Measurements from ENCODE around the gene GPBP1. TPM values are rescaled to one million over a fixed set of nuclear protein-coding genes. Genes with fewer than 3 reads are reported as not detected.
"Not testable (repeated sequence)": the region's sequence is repeated elsewhere in the genome, so short reads cannot be mapped to it uniquely, and the experiment has no call there.

The GPBP1 gene
- total RNA-seq, 1 donor from 2014 or later, result 68.9 TPM

GRCh38 chr5:57184322-57184721 lies 10.5 kb downstream of the GPBP1 start:
- Mint-ChIP-seq H3K27me3 (ENCODE audit: unreplicated experiment) (no peaks in the 10 kb centered on the region), H3K9me3 (ENCODE audit: unreplicated experiment) (no peaks in the 10 kb centered on the region), H3K27ac (ENCODE audit: unreplicated experiment) (no peak overlapping the region), H3K36me3 (ENCODE audit: low read depth, unreplicated experiment) (peaks cover 11% of the 10 kb centered on the region), H3K4me3 (ENCODE audit: unreplicated experiment) (no peak overlapping the region), H3K4me1 (ENCODE audit: unreplicated experiment) (peaks cover 38% of the 10 kb centered on the region)
- TF ChIP-seq CTCF (IDR thresholded peaks at IDR 0.05; ENCODE audit: unreplicated experiment), result no peak
- DNase-seq (ENCODE audit: low spot score), result no peak

- no peak for DNase-seq (ENCODE audit: low spot score)
- no peaks in the 10 kb centered on the region for H3K27me3 Mint-ChIP-seq (ENCODE audit: unreplicated experiment)
- no peak for TF ChIP-seq CTCF (IDR thresholded peaks at IDR 0.05; ENCODE audit: unreplicated experiment)
- no peak overlapping the region for H3K4me3 Mint-ChIP-seq (ENCODE audit: unreplicated experiment)
- H3K9me3 Mint-ChIP-seq (ENCODE audit: unreplicated experiment), result no peaks in the 10 kb centered on the region
- H3K27ac Mint-ChIP-seq (ENCODE audit: unreplicated experiment), result no peak overlapping the region
- peaks cover 15% of the 10 kb centered on the region for H3K36me3 Mint-ChIP-seq (ENCODE audit: low read depth, unreplicated experiment)
- H3K4me1 Mint-ChIP-seq (ENCODE audit: unreplicated experiment), result peaks cover 41% of the 10 kb centered on the region
These were observed 11.5 kb downstream of the GPBP1 start for GRCh38 chr5:57185313-57185712.

- Mint-ChIP-seq H3K27me3 (ENCODE audit: unreplicated experiment) (no peaks in the 10 kb centered on the region), H3K36me3 (ENCODE audit: low read depth, unreplicated experiment) (peaks cover 15% of the 10 kb centered on the region), H3K27ac (ENCODE audit: unreplicated experiment) (peak overlapping the region; percentile 42), H3K4me1 (ENCODE audit: unreplicated experiment) (peaks cover 38% of the 10 kb centered on the region), H3K4me3 (ENCODE audit: unreplicated experiment) (no peak overlapping the region), H3K9me3 (ENCODE audit: unreplicated experiment) (no peaks in the 10 kb centered on the region)
- no peak for DNase-seq (ENCODE audit: low spot score)
- TF ChIP-seq CTCF (IDR thresholded peaks at IDR 0.05; ENCODE audit: unreplicated experiment), result no peak
These were observed 12.3 kb downstream of the GPBP1 start for GRCh38 chr5:57186194-57186593.

- not testable (repeated sequence) for DNase-seq (ENCODE audit: low spot score); H3K4me3 Mint-ChIP-seq (ENCODE audit: unreplicated experiment); H3K9me3 Mint-ChIP-seq (ENCODE audit: unreplicated experiment); H3K27ac Mint-ChIP-seq (ENCODE audit: unreplicated experiment); H3K27me3 Mint-ChIP-seq (ENCODE audit: unreplicated experiment)
- Mint-ChIP-seq H3K36me3 (ENCODE audit: low read depth, unreplicated experiment) (peaks cover 18% of the 10 kb centered on the region), H3K4me1 (ENCODE audit: unreplicated experiment) (peaks cover 38% of the 10 kb centered on the region)
These were observed 14.1 kb downstream of the GPBP1 start for GRCh38 chr5:57187977-57188376.

- DNase-seq (ENCODE audit: low spot score), result no peak
- Mint-ChIP-seq H3K36me3 (ENCODE audit: low read depth, unreplicated experiment) (peaks cover 8% of the 10 kb centered on the region), H3K27ac (ENCODE audit: unreplicated experiment) (peak overlapping the region; percentile 7), H3K4me3 (ENCODE audit: unreplicated experiment) (peak overlapping the region; percentile 28), H3K4me1 (ENCODE audit: unreplicated experiment) (peaks cover 35% of the 10 kb centered on the region), H3K9me3 (ENCODE audit: unreplicated experiment) (no peaks in the 10 kb centered on the region), H3K27me3 (ENCODE audit: unreplicated experiment) (no peaks in the 10 kb centered on the region)
- TF ChIP-seq CTCF (IDR thresholded peaks at IDR 0.05; ENCODE audit: unreplicated experiment), result no peak
These were observed 15.7 kb downstream of the GPBP1 start for GRCh38 chr5:57189515-57189914.

GRCh38 chr5:57190593-57190992 lies 16.7 kb downstream of the GPBP1 start:
- TF ChIP-seq CTCF (IDR thresholded peaks at IDR 0.05; ENCODE audit: unreplicated experiment), result no peak
- no peak for DNase-seq (ENCODE audit: low spot score)
- H3K4me3 Mint-ChIP-seq (ENCODE audit: unreplicated experiment), result no peak overlapping the region

More at GRCh38 chr5:57190593-57190992, 16.7 kb downstream of the GPBP1 start:
- H3K4me1 Mint-ChIP-seq (ENCODE audit: unreplicated experiment), result peaks cover 33% of the 10 kb centered on the region
- peaks cover 1% of the 10 kb centered on the region for H3K27me3 Mint-ChIP-seq (ENCODE audit: unreplicated experiment)
- no peak overlapping the region for H3K27ac Mint-ChIP-seq (ENCODE audit: unreplicated experiment)
- no peaks in the 10 kb centered on the region for H3K9me3 Mint-ChIP-seq (ENCODE audit: unreplicated experiment)
- H3K36me3 Mint-ChIP-seq (ENCODE audit: low read depth, unreplicated experiment), result peaks cover 11% of the 10 kb centered on the region
